GM21723 (cell line): Measurements from ENCODE around the gene KLF3.

Source experiments
- ATAC-seq: cut with Tn5 transposase; IDR thresholded peaks from one replicate; pipeline ENCODE4 v1.9.1; 2021; ENCODE audit warnings: mild to moderate bottlenecking, moderate library complexity; ENCODE audit not compliant: unreplicated experiment

The KLF3 gene

DNA sequence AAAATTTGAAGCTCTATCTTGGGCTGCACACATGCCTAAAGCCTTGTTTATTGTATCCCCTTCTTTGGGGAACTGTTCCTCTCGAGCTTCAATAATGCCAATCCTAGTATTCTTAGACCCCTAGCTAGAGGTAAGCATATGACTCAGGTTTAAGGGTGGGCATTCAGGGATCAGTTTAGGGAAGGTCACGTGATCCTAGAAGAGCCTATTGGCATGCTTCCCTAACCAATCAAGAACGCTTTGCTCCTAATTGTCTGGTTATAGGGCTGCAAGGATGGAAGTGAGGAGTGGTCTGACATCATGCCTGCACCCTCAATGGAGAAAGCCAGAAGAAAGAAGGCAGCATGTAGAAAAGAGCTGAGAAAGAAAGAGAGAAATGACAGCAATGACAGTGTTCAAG lies 71.9 kb downstream of the KLF3 start:
- no peak for ATAC-seq

DNA sequence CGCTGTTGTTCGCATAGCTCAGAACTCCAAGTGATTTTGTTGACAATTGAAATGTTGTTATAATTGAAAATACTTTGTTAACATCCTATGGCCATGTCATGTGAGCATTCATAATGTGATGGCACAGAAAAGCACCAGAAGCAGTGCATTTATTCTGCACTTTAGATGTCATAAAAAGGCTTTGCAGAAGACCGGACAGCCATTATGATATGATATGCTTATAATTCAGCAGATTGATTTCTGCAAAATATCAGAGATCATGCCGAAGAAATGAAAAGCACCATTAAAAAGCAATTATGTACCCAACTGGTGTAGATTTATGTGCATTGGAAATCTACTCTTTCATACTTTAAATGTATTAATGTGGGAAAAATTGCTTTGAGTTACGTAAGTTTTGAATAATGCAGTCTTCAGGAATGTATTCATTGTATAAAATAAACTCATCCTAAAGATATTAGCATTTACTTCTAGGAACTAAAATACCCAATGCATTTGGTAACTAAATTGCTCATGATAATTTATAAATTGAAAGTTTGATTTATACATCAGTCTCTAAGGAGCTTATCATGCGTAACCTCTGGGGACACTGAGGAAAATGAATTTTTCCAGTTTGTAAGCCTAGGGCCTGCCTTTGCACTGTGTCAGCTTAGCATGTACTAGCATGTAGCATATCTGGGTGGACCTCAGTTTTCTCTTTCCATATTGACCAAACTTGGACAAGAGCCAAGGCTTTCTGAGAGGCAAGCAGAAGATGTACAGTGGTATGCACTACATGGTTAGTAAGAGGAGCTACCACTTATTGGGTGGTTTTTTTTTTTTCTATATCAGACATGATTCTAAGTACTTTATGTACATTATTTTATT lies 75.2 kb downstream of the KLF3 start:
- no peak for ATAC-seq

DNA sequence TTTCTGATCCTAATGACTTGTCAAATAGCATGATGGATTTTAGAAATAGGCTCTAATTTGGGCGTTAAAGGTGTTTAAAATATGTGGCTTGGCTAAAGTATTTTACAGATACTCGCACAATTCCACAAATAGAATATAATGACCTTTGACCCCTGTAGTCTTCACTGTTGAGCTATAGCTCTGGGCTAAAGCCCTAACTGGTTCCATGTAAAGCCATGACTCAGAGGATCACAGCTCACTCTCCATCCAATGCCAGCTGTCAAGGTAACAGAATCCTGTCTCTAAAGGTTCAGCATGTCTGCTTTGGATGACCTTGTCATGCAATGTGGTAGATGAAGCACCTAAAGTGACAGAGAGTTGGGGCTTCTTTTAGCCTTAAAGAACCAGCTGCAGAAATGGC lies 76.3 kb downstream of the KLF3 start:
- no peak for ATAC-seq

DNA sequence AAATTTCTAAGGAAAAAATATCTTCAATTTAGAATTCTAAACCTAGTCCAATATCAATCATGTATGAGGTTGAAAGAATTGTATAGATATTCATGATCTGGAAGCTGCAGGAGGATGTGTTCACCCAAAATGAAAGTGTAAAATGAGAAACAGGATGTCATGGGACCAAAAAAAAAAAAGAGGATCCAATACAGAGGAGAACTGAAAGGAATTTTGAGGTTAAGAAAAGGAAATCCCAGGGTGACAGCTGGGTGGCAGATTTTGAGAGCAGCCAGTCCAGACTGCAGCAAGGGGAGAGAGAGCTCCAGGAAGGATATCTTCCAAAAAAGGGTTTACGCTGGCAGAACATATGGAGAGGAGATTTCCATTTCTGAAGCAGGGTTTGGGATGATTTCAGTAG lies 79.9 kb downstream of the KLF3 start:
- no peak for ATAC-seq

DNA sequence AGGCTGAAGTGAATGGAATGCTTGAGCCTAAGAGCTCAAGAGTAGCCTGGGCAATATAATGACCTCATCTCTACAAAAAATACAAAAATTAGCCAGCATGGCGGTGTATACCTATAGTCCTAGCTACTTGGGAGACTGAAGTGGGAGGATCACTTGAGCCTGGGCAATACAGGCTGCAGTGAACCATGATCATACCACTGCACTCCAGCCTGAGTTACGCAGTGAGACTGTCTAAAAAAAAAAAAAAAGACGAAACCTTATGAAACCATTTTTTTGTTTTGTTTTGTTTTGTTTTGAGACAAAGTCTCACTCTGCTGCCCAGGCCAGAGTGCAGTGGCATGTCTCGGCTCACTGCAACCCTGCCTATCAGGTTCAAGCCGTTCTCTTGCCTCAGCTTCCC lies 81.9 kb downstream of the KLF3 start:
- no peak for ATAC-seq

DNA sequence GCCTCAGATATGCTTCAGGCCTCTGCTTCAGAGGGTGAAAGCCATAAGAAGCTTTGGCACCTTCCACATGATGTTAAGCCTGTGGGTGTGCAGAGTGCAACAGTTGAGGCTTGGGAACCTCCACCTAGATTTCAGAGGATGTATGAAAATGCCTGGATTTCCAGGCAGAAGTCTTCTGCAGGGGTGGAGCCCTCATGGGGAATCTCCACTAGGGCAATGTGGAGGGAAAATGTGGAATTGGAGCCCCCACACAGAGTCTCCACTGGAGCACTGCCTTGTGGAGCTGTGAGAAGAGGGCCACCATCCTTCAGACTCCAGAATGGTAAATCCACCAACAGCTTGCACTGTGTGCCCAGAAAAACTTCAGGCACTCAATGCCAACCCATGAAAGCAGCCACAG lies 83.6 kb downstream of the KLF3 start:
- no peak for ATAC-seq

DNA sequence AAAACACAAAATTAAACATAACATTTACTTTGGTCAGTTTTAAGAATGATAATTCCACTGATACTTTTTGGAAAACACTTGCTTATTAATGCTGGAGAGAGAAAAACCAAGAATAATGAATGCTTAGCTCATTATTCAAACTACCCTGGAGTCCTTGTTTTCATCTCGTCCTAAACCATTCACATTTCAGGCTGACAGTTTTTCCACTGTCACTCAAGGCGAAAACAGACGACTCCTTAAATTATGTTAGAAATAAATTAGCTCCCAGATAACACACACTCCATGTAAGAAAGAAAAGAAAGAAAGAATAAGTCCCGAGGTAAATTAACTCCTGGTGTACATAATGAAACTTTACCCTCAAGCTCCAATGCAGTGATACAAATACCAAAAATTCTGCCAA lies 85.3 kb downstream of the KLF3 start:
- ATAC-seq, result no peak
